H54 (cell line): Measurements from ENCODE around the gene OR6S1.
"Not testable (repeated sequence)": the region's sequence is repeated elsewhere in the genome, so short reads cannot be mapped to it uniquely, and the experiment has no call there.

Source experiments
- DNase-seq: peaks from one replicate; pipeline ENCODE4 v3.0.0; 2011; ENCODE audit warnings: low spot score, mixed read lengths; ENCODE audit not compliant: insufficient read length
- FAIRE-seq: peaks from 3 replicates; lab custom pipeline; 2011; peaks lifted over from hg19 to GRCh38; lab: Jason Lieb, UNC
- POLR2A ChIP-seq: IDR thresholded peaks from 2 replicates; pipeline ENCODE4 v1.6.1; 2011; ENCODE audit warnings: low read depth, mild to moderate bottlenecking, low read length

The OR6S1 gene

GRCh38 chr14:20659336-20659735 is 17.8 kb upstream of the OR6S1 start:
- DNase-seq: no peak
- TF ChIP-seq POLR2A: no peak
- no peak for FAIRE-seq

- FAIRE-seq (no peak), DNase-seq (no peak)
- no peak for TF ChIP-seq POLR2A
These were observed 16.8 kb upstream of the OR6S1 start for GRCh38 chr14:20658246-20658645.

GRCh38 chr14:20657216-20658211 is 16.0 kb upstream of the OR6S1 start:
- no peak for FAIRE-seq
- TF ChIP-seq POLR2A: no peak
- no peak for DNase-seq

- no peak for DNase-seq
- no peak for TF ChIP-seq POLR2A
- FAIRE-seq: no peak
These were observed 14.8 kb upstream of the OR6S1 start for GRCh38 chr14:20656274-20656673.

GRCh38 chr14:20655851-20656250 is 14.4 kb upstream of the OR6S1 start:
- no peak for TF ChIP-seq POLR2A
- FAIRE-seq: no peak
- DNase-seq: no peak

GRCh38 chr14:20652996-20653975 is 11.8 kb upstream of the OR6S1 start:
- FAIRE-seq: no peak
- TF ChIP-seq POLR2A: no peak
- DNase-seq: no peak

GRCh38 chr14:20645481-20645880 is 4.0 kb upstream of the OR6S1 start:
- no peak for FAIRE-seq
- DNase-seq: no peak
- no peak for TF ChIP-seq POLR2A

GRCh38 chr14:20644520-20644919 is 3.0 kb upstream of the OR6S1 start:
- FAIRE-seq: no peak
- no peak for DNase-seq
- no peak for TF ChIP-seq POLR2A

GRCh38 chr14:20642755-20643154 is 1.3 kb upstream of the OR6S1 start:
- DNase-seq, FAIRE-seq: not testable (repeated sequence)

GRCh38 chr14:20642182-20642581 is 691 bp upstream of the OR6S1 start:
- no peak for DNase-seq
- TF ChIP-seq POLR2A: no peak
- FAIRE-seq: no peak

- FAIRE-seq (no peak), DNase-seq (no peak)
- TF ChIP-seq POLR2A: no peak
These were observed 8.4 kb downstream of the OR6S1 start for GRCh38 chr14:20632831-20633691.

GRCh38 chr14:20632448-20632830 is 9.1 kb downstream of the OR6S1 start:
- no peak for TF ChIP-seq POLR2A
- DNase-seq (no peak), FAIRE-seq (no peak)

GRCh38 chr14:20631880-20632389 is 9.6 kb downstream of the OR6S1 start:
- no peak for FAIRE-seq
- no peak for DNase-seq
- TF ChIP-seq POLR2A: no peak
